ENCODE results near the gene ZNF511.
A peak's percentile ranks its signal among the peaks of the same experiment; 100 is the strongest.

- TF ChIP-seq, protein P1, sequence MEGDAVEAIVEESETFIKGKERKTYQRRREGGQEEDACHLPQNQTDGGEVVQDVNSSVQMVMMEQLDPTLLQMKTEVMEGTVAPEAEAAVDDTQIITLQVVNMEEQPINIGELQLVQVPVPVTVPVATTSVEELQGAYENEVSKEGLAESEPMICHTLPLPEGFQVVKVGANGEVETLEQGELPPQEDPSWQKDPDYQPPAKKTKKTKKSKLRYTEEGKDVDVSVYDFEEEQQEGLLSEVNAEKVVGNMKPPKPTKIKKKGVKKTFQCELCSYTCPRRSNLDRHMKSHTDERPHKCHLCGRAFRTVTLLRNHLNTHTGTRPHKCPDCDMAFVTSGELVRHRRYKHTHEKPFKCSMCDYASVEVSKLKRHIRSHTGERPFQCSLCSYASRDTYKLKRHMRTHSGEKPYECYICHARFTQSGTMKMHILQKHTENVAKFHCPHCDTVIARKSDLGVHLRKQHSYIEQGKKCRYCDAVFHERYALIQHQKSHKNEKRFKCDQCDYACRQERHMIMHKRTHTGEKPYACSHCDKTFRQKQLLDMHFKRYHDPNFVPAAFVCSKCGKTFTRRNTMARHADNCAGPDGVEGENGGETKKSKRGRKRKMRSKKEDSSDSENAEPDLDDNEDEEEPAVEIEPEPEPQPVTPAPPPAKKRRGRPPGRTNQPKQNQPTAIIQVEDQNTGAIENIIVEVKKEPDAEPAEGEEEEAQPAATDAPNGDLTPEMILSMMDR (IDR thresholded peaks at IDR 0.05 in 8 of 11, conservative IDR thresholded peaks at IDR 0.05 in 3 of 11) = peak; percentile 53 to 91 (median 73)
- TF ChIP-seq POLR2AphosphoS5 (IDR thresholded peaks at IDR 0.05) = peak in 2 of 3 donors; percentile 12 to 67
- no peak for TF ChIP-seq POLR2A (IDR thresholded peaks at IDR 0.05)
Measured at GRCh38 chr10:133318494-133319127, 9.9 kb downstream of the ZNF511 start.
